GM20431 (cell line): ENCODE results near the gene ATP9A.
"Not testable (repeated sequence)": the region's sequence is repeated elsewhere in the genome, so short reads cannot be mapped to it uniquely, and the experiment has no call there.

ENCODE experiments used
- in situ Hi-C: fragments of 300-500 bp; cut with MseI, MboI; formaldehyde crosslinking; loops from one replicate; pipeline ENCODE4 v1.15.0; 2020; ENCODE audit warnings: low sequenced_read_pairs; ENCODE audit not compliant: unreplicated experiment

Gene ATP9A

DNA sequence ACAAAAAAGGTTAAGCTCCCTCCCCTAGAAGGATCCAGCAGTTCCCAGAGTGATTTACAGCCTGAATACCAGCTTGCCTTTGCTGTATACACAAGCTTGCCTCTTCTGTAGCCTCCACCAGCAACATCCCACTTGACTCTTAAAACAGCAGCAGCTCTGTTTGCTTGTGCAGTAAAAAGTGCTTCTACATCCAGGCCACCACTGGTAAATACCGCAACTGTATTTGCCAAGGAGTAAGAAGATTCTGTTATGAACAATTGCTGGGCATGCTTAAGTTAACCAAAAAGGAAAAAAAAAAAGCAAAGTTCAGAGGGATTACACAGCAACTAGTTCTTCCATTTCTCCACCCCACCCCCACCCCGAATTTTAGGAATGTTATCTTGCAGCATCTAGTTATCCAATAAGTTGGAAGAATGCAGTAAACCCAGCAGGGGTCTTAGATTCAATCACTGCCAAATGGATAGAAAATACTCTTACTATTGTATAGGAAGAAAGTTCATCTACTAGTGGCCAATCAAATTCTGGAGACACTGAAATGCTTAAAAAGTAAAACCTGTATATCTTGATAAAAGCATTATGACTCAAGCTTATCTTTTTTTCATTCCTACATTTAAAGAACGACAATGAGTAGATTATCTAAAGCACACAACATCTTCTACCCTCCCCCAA is 29.3 kb upstream of the ATP9A start:
- in situ Hi-C loops = no loop called here

- in situ Hi-C loops = no loop called here
Measured at GRCh38 chr20:51796340-51796739, 28.1 kb upstream of the ATP9A start.

GRCh38 chr20:51792960-51793359 is 24.8 kb upstream of the ATP9A start:
- in situ Hi-C loops = no loop called here

- in situ Hi-C loops = no loop called here
Measured at GRCh38 chr20:51791626-51792025, 23.4 kb upstream of the ATP9A start.

- in situ Hi-C loops = no loop called here
Measured at GRCh38 chr20:51790256-51790655, 22.1 kb upstream of the ATP9A start.

GRCh38 chr20:51789434-51789833 is 21.2 kb upstream of the ATP9A start:
- in situ Hi-C loops = no loop called here

- in situ Hi-C loops = no loop called here
Measured at GRCh38 chr20:51788822-51789221, 20.6 kb upstream of the ATP9A start.

- in situ Hi-C loops = no loop called here
Measured at GRCh38 chr20:51784299-51784698, 16.1 kb upstream of the ATP9A start.

GRCh38 chr20:51778229-51778759 is 10.1 kb upstream of the ATP9A start:
- in situ Hi-C loops = not testable (repeated sequence)

- in situ Hi-C loops = no loop called here
Measured at GRCh38 chr20:51775241-51775640, 7.1 kb upstream of the ATP9A start.

GRCh38 chr20:51772236-51772635 is 4.0 kb upstream of the ATP9A start:
- in situ Hi-C loops = no loop called here

DNA sequence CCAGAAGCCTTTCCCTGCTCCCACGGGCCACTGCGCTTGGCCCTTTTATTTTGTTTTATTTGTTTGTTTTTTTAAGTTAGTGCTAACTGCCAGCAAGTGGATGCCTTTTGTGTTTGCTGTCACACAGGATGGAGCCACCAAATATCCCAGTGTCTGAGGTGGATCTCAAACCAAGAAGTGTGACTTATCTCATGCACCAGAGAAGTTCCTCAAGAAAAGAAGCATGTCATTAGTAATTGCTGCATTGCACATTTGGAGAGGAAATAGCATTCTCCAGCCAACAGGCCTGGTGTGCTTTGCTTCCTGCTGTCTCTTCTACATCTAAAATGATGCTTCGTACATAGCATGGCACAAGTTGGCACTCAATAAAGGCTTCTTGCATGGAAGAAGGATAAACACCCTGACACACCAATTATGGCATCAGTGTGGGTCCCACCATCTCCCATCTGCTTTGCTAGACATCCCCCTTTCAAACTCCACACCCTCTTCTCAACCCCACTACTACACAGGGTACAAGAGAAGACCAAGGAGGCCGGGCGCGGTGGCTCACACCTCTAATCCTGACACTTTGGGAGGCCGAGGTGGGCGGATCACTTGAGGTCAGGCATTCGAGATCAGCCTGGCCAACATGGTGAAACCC is 1.9 kb upstream of the ATP9A start:
- in situ Hi-C loops = no loop called here

GRCh38 chr20:51768759-51769517 is 748 bp upstream of the ATP9A start:
- in situ Hi-C loops = no loop called here

DNA sequence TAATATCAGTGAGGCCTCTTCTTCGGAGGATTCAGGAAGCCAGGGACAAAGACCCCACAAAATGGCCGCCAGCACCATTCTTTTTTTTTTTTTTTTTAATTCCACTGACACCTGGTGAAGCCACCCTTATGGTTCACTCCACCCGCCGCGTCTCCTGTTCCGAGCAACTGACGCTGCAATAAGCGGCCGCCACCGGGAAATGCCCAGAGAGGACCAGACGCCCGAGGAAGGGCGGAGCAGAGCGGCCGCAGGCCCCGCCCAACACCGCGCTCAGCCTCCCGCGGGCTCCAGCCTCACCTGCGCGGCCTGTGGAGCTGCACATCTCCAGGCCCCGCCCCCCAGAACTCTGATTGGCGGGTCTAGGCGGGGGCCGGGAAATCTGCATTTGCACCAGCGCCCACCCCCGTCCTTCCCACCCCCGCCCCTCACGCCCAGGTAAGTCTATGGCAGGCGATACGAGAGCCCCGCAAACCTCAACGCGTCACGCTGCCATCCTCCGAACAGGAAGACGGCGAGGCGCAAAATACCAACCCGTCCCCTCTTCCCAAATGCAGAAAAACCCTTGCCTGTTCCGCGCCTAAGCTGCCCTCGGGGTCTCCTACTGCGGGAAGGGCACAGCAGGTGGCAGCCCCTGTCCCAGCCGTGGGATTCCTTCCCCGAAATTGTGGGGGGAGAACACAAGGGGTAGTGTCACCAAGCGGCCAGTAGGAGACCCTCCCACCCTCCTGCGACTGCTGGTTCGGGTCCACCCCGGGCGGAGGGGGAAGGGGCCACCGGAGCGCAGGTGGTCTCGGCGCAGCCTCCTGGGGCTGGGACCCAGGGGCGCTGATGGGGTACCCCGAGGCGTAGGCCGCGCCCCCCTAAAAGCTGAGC is 960 bp downstream of the ATP9A start:
- in situ Hi-C loops = no loop called here

GRCh38 chr20:51765381-51765780 is 2.8 kb downstream of the ATP9A start:
- in situ Hi-C loops = not testable (repeated sequence)

DNA sequence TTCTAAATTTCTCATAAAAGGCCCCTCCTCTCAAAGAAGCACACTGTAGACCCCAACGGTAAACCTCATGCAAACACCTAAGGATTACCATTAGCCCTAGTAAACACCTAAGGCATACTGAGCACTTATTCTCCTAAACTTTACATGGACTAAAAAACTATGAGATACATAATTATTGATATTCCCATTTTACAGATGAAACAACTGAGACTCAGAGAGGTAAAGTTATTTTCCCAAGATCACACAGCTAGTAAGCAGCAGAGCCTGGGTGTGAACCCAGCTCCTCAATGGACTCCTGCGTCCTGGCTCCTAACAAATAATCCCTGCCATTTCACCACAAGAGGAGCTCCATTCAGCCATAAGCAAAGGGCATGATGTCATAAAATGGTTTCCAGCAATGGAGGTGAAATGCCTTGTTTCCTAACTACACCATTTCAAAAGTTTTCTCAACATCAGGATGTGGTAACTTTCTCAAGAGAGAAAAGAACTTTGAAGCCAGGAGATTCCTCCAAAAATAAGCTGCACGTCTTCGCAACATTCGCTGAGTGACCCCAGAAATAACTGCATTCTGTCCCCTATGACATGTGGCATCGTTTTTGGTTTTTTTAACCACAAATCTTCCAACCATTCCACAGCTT is 4.1 kb downstream of the ATP9A start:
- in situ Hi-C loops = no loop called here

- in situ Hi-C loops = no loop called here
Measured at GRCh38 chr20:51760905-51761546, 7.2 kb downstream of the ATP9A start.

DNA sequence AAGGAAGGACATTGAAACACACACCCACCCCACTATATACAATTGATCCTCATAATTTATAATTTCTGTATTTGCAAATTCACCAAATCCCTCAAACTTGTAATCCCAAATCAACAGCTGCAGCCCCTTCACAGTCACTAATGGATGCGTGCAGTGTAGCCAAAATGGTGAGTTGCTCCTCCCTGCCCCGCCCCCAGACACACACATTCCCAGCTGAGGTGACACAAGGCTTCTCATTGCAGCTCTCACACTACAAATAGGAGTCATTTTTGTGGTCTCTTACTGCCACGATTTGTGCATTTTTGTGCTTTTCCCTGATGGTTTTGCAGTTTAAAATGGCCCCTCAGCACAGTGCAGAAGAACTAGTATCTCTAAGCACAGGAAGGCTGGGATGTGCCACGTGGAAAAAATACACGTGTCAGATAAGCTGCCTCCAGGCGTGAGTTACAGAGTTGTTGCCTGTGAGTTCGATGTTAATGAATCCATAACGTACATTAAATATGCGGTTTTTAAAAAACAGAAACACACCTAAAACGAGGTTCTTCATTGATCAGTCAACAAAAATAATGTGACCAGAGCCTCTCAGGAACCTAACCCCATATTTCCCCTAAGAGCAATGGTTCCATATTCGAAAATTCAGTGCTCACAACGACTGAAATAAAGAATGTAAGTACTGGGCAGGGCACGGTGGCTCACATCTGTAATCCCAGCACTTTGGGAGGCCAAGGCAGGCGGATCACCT is 8.2 kb downstream of the ATP9A start:
- in situ Hi-C loops = no loop called here
